GM12875 (cell line): ENCODE data around the gene UBAP2.

Experiments
- H3K4me3 ChIP-seq: one replicate; pipeline ENCODE4 v1.5.1; 2011; ENCODE audit warnings: low read depth, low read length, control low read depth
- TF ChIP-seq, protein P1 (sequence below): IDR thresholded peaks from 2 replicates; pipeline ENCODE4 v1.5.1; 2011; ENCODE audit warnings: low read depth, mild to moderate bottlenecking, control low read depth, inconsistent platforms, low read length, moderate library complexity, borderline replicate concordance; ENCODE audit not compliant: insufficient read depth

The UBAP2 gene

DNA sequence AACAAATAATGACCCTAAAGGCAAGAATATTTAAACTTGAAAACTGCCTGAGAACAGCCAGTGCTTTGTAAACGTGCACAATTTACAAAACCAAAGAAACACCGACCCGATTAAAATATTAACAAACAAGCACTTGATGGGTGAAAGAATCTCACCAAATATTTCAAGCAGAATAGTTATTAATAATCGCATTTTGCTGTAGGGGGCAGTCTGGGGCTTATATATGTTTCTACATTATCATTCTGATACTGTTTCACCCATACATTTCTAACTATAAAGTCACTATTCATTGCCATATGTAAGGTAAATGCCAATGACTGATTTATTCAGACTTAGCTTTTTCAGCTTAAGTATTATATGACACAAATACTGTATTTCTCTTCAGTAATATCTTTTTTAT is 37.7 kb downstream of the UBAP2 start:
- TF ChIP-seq, protein P1, sequence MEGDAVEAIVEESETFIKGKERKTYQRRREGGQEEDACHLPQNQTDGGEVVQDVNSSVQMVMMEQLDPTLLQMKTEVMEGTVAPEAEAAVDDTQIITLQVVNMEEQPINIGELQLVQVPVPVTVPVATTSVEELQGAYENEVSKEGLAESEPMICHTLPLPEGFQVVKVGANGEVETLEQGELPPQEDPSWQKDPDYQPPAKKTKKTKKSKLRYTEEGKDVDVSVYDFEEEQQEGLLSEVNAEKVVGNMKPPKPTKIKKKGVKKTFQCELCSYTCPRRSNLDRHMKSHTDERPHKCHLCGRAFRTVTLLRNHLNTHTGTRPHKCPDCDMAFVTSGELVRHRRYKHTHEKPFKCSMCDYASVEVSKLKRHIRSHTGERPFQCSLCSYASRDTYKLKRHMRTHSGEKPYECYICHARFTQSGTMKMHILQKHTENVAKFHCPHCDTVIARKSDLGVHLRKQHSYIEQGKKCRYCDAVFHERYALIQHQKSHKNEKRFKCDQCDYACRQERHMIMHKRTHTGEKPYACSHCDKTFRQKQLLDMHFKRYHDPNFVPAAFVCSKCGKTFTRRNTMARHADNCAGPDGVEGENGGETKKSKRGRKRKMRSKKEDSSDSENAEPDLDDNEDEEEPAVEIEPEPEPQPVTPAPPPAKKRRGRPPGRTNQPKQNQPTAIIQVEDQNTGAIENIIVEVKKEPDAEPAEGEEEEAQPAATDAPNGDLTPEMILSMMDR: no peak
- no peak overlapping the region for H3K4me3 ChIP-seq

DNA sequence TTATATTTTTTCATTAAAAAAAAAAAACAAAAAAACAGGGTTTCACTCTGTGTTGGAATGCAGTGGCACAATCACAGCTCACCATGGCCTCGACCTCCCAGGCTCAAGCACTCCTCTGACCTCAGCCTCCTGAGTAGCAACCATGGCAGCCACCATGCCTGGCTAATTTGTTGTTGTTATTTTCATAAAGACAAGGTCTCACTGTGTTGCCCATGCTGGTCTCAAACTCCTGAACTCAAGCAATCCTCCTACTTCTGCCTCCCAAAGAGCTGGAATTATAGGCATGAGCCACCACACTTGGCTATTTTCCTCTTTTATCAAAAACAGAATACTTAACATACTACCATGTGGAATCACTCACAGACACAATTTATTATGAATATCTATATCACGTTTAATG is 46.7 kb downstream of the UBAP2 start:
- no peak overlapping the region for H3K4me3 ChIP-seq
- TF ChIP-seq, protein P1: no peak

DNA sequence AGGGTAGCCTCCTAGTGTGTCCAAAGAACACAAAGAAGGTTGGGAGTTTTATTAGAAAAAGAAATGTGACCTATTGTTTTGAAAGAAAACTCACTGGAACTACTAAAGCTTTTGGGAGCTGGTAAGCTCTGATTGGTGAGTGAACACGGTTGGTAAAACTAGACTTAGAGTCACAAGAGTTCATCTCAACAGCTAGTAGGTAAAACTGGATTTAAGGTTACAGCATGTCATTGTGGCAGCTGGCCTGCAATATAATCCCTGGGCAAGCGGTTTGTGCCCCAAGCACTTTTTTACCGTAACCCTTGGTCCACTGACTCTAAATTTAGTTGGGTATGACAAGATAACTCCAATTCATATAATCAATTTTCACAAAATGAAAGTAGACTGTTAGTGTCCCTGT is 47.4 kb downstream of the UBAP2 start:
- no peak overlapping the region for H3K4me3 ChIP-seq

DNA sequence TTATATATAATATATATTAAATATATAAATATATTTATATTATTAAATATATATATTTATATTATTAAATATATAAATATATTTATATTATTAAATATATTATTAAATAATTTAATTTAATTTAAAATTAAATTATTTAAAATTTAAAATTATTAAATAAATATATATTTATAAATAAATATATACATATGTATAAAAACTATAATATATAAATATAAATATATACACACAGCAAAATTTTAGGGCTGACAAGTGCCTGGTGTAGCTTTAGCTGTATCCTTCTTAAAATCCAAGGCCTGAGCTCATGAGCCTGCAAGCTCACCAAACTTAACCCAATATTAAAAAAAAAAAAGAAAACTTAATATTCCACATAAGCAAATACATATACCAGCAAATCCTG is 53.2 kb downstream of the UBAP2 start:
- H3K4me3 ChIP-seq: no peak overlapping the region
- TF ChIP-seq, protein P1: no peak

More for the DNA sequence above, 47.4 kb downstream of the UBAP2 start:
- TF ChIP-seq, protein P1: no peak

DNA sequence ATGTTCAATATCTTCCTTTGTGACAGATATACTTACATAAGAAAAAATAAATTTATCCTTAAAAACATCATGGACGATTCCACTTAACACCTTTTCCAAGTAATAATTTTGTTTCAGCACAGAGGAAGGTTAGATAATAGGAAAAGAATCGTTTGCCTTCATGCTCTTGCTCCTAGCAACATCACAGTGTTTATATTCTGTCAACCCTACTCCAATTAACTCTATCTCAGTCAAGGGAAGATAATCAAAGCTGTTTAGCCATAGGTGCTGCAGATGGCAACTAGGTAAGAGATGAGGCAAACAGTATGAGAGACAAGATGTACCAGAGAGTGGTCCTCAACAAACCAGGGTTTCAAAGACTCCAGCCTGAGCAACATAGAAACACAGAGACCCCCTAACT is 55.6 kb downstream of the UBAP2 start:
- TF ChIP-seq, protein P1: no peak
- no peak overlapping the region for H3K4me3 ChIP-seq

DNA sequence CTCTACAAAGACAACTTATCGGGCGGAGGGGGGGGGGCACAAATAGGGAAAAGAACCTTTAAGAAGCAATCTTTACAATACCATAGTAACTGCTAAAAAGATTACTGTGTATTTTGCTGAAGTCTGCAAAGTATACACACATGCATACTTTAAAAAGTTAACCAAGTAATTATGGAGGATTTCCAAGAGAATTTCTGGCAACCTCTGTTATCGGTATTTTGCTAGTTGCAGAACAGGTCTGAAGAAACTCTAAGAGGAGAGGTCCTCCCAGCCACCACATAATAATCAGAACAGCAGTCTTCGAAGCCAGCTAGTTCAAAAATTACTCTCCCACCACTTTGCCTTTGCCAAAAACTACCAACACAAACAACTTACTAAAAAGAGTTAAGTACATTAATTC is 56.1 kb downstream of the UBAP2 start:
- no peak overlapping the region for H3K4me3 ChIP-seq
- TF ChIP-seq, protein P1: no peak

DNA sequence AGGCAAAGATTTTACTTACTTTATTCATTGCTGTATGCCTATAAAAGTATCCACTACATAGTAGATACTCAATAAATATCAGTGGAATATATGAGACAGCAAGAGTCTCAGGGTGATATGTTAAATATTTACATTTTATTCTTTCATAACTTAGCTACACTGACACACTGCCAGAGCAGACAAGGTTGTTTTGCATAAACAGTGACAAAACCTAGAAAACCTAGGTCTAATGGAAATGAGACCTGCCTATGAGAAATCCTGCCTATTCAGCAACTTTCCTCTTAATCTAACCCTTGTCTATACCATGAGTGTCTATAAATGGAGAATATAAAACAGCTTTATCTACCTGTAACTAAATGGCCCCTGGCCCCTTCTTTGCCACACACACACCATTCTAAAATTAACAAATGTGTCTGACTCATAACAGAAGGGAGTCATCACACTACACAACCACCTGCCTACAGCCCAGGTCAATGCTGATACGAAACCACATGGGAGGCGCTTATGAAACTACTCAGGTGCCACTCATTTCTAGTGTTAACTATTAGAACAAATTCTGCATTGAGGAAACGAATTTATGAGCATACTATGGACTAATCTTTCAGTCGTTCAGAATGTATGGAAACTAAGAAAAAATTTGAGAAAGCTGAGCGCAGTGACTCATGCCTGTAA is 60.3 kb downstream of the UBAP2 start:
- no peak overlapping the region for H3K4me3 ChIP-seq
- TF ChIP-seq, protein P1: no peak
